ENCODE results near the gene CREB5. TPM values are rescaled to one million over a fixed set of nuclear protein-coding genes. Genes with fewer than 3 reads are reported as not detected.

Gene CREB5
- total RNA-seq, 1 donor from 2014 or later: 13.6 TPM

- no peaks in the 10 kb centered on the region for H3K9me3 Mint-ChIP-seq
- H3K4me1 Mint-ChIP-seq: no peaks in the 10 kb centered on the region
- no peaks in the 10 kb centered on the region for H3K36me3 Mint-ChIP-seq
- peaks cover 13% of the 10 kb centered on the region for H3K27me3 Mint-ChIP-seq (ENCODE audit: low read depth)
- no peak for DNase-seq (ENCODE audit: low spot score in 2 of 2, unreplicated experiment in 2 of 2)
- H3K27ac Mint-ChIP-seq: no peak overlapping the region
- no peak overlapping the region for H3K4me3 Mint-ChIP-seq
- TF ChIP-seq CTCF (IDR thresholded peaks at IDR 0.05; ENCODE audit: unreplicated experiment): no peak
Observed at GRCh38 chr7:28448708-28449107, 36.4 kb downstream of the CREB5 start.

GRCh38 chr7:28452681-28453080, 40.4 kb downstream of the CREB5 start:
- Mint-ChIP-seq H3K4me1 (peaks cover 12% of the 10 kb centered on the region), H3K27me3 (ENCODE audit: low read depth) (peaks cover 9% of the 10 kb centered on the region), H3K4me3 (no peak overlapping the region), H3K36me3 (no peaks in the 10 kb centered on the region), H3K9me3 (no peaks in the 10 kb centered on the region), H3K27ac (no peak overlapping the region)
- TF ChIP-seq CTCF (IDR thresholded peaks at IDR 0.05; ENCODE audit: unreplicated experiment): no peak
- DNase-seq (ENCODE audit: low spot score in 2 of 2, unreplicated experiment in 2 of 2): no peak

GRCh38 chr7:28455486-28455885, 43.2 kb downstream of the CREB5 start:
- TF ChIP-seq CTCF (IDR thresholded peaks at IDR 0.05; ENCODE audit: unreplicated experiment): no peak
- Mint-ChIP-seq H3K4me3 (no peak overlapping the region), H3K4me1 (peaks cover 12% of the 10 kb centered on the region), H3K27me3 (ENCODE audit: low read depth) (peaks cover 2% of the 10 kb centered on the region), H3K27ac (no peak overlapping the region), H3K9me3 (no peaks in the 10 kb centered on the region), H3K36me3 (no peaks in the 10 kb centered on the region)
- DNase-seq (ENCODE audit: low spot score in 2 of 2, unreplicated experiment in 2 of 2): no peak

GRCh38 chr7:28456044-28456443, 43.7 kb downstream of the CREB5 start:
- Mint-ChIP-seq H3K36me3 (no peaks in the 10 kb centered on the region), H3K27ac (no peak overlapping the region), H3K27me3 (ENCODE audit: low read depth) (peaks cover 3% of the 10 kb centered on the region), H3K9me3 (no peaks in the 10 kb centered on the region), H3K4me3 (no peak overlapping the region), H3K4me1 (peaks cover 12% of the 10 kb centered on the region)
- no peak for DNase-seq (ENCODE audit: low spot score in 2 of 2, unreplicated experiment in 2 of 2)
- no peak for TF ChIP-seq CTCF (IDR thresholded peaks at IDR 0.05; ENCODE audit: unreplicated experiment)

GRCh38 chr7:28458732-28459131, 46.4 kb downstream of the CREB5 start:
- no peaks in the 10 kb centered on the region for H3K36me3 Mint-ChIP-seq
- H3K9me3 Mint-ChIP-seq: peaks cover 9% of the 10 kb centered on the region
- no peak for DNase-seq (ENCODE audit: low spot score in 2 of 2, unreplicated experiment in 2 of 2)
- H3K27ac Mint-ChIP-seq: no peak overlapping the region
- no peak overlapping the region for H3K4me3 Mint-ChIP-seq
- peaks cover 12% of the 10 kb centered on the region for H3K4me1 Mint-ChIP-seq
- peak; percentile 14 for TF ChIP-seq CTCF (IDR thresholded peaks at IDR 0.05; ENCODE audit: unreplicated experiment)
- peaks cover 3% of the 10 kb centered on the region for H3K27me3 Mint-ChIP-seq (ENCODE audit: low read depth)

GRCh38 chr7:28459306-28459705, 47.0 kb downstream of the CREB5 start:
- no peak overlapping the region for H3K27ac Mint-ChIP-seq
- TF ChIP-seq CTCF (IDR thresholded peaks at IDR 0.05; ENCODE audit: unreplicated experiment): no peak
- H3K27me3 Mint-ChIP-seq (ENCODE audit: low read depth): peaks cover 3% of the 10 kb centered on the region
- H3K4me1 Mint-ChIP-seq: peaks cover 12% of the 10 kb centered on the region
- H3K4me3 Mint-ChIP-seq: no peak overlapping the region
- peaks cover 11% of the 10 kb centered on the region for H3K9me3 Mint-ChIP-seq
- no peak for DNase-seq (ENCODE audit: low spot score in 2 of 2, unreplicated experiment in 2 of 2)
- no peaks in the 10 kb centered on the region for H3K36me3 Mint-ChIP-seq

All from mesothelial cell of epicardium (in vitro differentiated cells).